ENCODE data around the gene RSAD2. TPM values are rescaled to one million over a fixed set of nuclear protein-coding genes. Genes with fewer than 3 reads are reported as not detected.

Gene RSAD2
- total RNA-seq, 1 experiment from 2014 or later, result 37.2 TPM

DNA sequence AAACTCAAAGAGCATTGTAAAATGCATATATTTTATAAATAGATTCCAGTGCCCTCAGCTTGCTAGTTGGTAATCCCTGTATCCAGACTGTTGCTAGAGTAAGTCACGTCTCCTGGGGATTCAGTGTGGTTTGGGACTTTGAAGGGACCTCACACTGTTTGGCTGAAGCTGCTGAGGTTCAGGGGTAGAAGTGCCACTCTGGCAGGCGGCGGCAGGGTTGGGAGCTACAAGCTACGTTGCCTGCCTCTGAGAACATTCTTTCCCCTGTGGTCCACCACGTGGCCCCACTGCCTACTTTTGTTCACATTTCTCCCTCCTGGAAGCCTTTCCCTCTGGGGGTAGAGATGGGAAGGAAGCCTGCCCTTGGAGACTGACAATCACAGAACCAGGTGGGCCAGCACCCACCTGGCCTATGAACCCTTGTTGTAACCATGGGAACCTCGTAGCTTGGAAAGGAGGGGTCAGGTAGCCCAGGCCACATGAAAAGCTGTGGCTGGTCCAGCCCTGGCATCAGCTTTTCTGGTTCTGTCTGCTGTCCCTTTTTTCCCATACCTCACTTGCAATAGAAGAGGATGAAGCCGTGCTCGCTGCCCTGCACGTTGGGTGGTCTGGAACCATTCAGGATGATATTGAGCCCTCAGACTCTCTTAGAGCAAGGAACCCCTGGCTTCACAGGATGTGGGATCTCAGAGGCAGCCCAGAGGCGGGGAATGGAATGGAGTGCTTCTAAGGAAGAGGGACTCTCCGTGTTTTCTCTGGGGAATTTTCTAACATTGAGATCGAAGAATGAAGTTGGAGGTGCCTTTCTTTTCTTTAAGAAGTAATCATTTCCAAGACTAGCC lies 42.5 kb downstream of the RSAD2 start:
- CTCF ChIA-PET, result interaction anchor here (1.1 to 3.8 kb wide), 2 partner anchors 111 kb away, joined by 3 to 20 read pairs; no protein-coding TSS in a partner anchor
- no peaks in the 10 kb centered on the region for H3K9me3 Mint-ChIP-seq (ENCODE audit: low read depth, unreplicated experiment)
- DNase-seq, result no peak
- intact Hi-C loops (cut with micrococcal nuclease; ENCODE audit: unreplicated experiment), result loop anchor here (5.0 kb wide), 1 partner anchor 112 kb away; no protein-coding TSS in a partner anchor
- H3K27ac Mint-ChIP-seq (ENCODE audit: unreplicated experiment), result no peak overlapping the region
- H3K4me3 Mint-ChIP-seq (ENCODE audit: low read depth, unreplicated experiment), result no peak overlapping the region
- peaks cover 18% of the 10 kb centered on the region for H3K36me3 Mint-ChIP-seq (ENCODE audit: insufficient read depth, unreplicated experiment)
- H3K4me1 Mint-ChIP-seq (ENCODE audit: low read depth, unreplicated experiment), result peaks cover 55% of the 10 kb centered on the region
- no peaks in the 10 kb centered on the region for H3K27me3 Mint-ChIP-seq (ENCODE audit: unreplicated experiment)
- TF ChIP-seq, protein P1, sequence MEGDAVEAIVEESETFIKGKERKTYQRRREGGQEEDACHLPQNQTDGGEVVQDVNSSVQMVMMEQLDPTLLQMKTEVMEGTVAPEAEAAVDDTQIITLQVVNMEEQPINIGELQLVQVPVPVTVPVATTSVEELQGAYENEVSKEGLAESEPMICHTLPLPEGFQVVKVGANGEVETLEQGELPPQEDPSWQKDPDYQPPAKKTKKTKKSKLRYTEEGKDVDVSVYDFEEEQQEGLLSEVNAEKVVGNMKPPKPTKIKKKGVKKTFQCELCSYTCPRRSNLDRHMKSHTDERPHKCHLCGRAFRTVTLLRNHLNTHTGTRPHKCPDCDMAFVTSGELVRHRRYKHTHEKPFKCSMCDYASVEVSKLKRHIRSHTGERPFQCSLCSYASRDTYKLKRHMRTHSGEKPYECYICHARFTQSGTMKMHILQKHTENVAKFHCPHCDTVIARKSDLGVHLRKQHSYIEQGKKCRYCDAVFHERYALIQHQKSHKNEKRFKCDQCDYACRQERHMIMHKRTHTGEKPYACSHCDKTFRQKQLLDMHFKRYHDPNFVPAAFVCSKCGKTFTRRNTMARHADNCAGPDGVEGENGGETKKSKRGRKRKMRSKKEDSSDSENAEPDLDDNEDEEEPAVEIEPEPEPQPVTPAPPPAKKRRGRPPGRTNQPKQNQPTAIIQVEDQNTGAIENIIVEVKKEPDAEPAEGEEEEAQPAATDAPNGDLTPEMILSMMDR (IDR thresholded peaks at IDR 0.05; ENCODE audit: unreplicated experiment), result no peak
- no TSS peak for BruUV-seq (replicated peaks)

DNA sequence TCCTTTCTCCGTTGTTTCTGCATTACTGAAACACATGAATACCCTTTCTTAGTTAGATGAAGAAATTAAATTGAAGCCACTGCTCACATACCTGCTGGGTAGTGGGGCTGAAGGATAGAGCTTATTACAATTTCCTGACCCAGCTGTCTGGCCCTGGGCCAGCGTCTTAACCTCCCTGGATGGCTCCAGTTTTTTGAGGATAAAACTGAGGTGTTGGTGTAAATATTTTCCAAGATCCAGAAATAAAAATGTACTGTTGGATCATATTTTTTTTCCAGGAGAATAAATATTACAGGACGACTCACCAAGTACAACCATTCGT lies 43.1 kb downstream of the RSAD2 start:
- no peaks in the 10 kb centered on the region for H3K27me3 Mint-ChIP-seq (ENCODE audit: unreplicated experiment)
- intact Hi-C loops (cut with micrococcal nuclease; ENCODE audit: unreplicated experiment), result loop anchor here (5.0 kb wide), 1 partner anchor 112 kb away; no protein-coding TSS in a partner anchor
- peaks cover 49% of the 10 kb centered on the region for H3K4me1 Mint-ChIP-seq (ENCODE audit: low read depth, unreplicated experiment)
- H3K36me3 Mint-ChIP-seq (ENCODE audit: insufficient read depth, unreplicated experiment), result peaks cover 18% of the 10 kb centered on the region
- DNase-seq, result no peak
- TF ChIP-seq, protein P1 (IDR thresholded peaks at IDR 0.05; ENCODE audit: unreplicated experiment), result no peak
- no peaks in the 10 kb centered on the region for H3K9me3 Mint-ChIP-seq (ENCODE audit: low read depth, unreplicated experiment)
- no TSS peak for BruUV-seq (replicated peaks)
- CTCF ChIA-PET, result interaction anchor here (3.8 kb wide), 1 partner anchor 111 kb away, joined by 20 read pairs; no protein-coding TSS in a partner anchor
- no peak overlapping the region for H3K27ac Mint-ChIP-seq (ENCODE audit: unreplicated experiment)
- H3K4me3 Mint-ChIP-seq (ENCODE audit: low read depth, unreplicated experiment), result no peak overlapping the region

GRCh38 chr2:6921321-6921922 lies 43.8 kb downstream of the RSAD2 start:
- TF ChIP-seq, protein P1 (IDR thresholded peaks at IDR 0.05; ENCODE audit: unreplicated experiment), result no peak
- H3K4me3 Mint-ChIP-seq (ENCODE audit: low read depth, unreplicated experiment), result no peak overlapping the region
- no peak for DNase-seq
- CTCF ChIA-PET, result interaction anchor here (3.8 kb wide), 1 partner anchor 110 kb away, joined by 20 read pairs; no protein-coding TSS in a partner anchor
- H3K4me1 Mint-ChIP-seq (ENCODE audit: low read depth, unreplicated experiment), result peaks cover 47% of the 10 kb centered on the region
- no peak overlapping the region for H3K27ac Mint-ChIP-seq (ENCODE audit: unreplicated experiment)
- intact Hi-C loops (cut with micrococcal nuclease; ENCODE audit: unreplicated experiment), result loop anchor here (5.0 kb wide), 1 partner anchor 111 kb away; no protein-coding TSS in a partner anchor
- no peaks in the 10 kb centered on the region for H3K9me3 Mint-ChIP-seq (ENCODE audit: low read depth, unreplicated experiment)
- peaks cover 18% of the 10 kb centered on the region for H3K36me3 Mint-ChIP-seq (ENCODE audit: insufficient read depth, unreplicated experiment)
- BruUV-seq (replicated peaks), result no TSS peak
- H3K27me3 Mint-ChIP-seq (ENCODE audit: unreplicated experiment), result no peaks in the 10 kb centered on the region

- CTCF ChIA-PET, result interaction anchor here (0.6 to 3.8 kb wide), 3 partner anchors 29 to 112 kb away, joined by 3 to 20 read pairs (median 3); no protein-coding TSS in a partner anchor
- intact Hi-C loops (cut with micrococcal nuclease; ENCODE audit: unreplicated experiment), result loop anchor here (5.0 kb wide), 1 partner anchor 110 kb away; no protein-coding TSS in a partner anchor
Measured at GRCh38 chr2:6922201-6922656, 44.7 kb downstream of the RSAD2 start.

More at GRCh38 chr2:6922201-6922656, 44.7 kb downstream of the RSAD2 start:
- TF ChIP-seq, protein P1 (IDR thresholded peaks at IDR 0.05; ENCODE audit: unreplicated experiment), result peak; percentile 40
- H3K27me3 Mint-ChIP-seq (ENCODE audit: unreplicated experiment), result no peaks in the 10 kb centered on the region
- no peaks in the 10 kb centered on the region for H3K9me3 Mint-ChIP-seq (ENCODE audit: low read depth, unreplicated experiment)
- no peak overlapping the region for H3K4me3 Mint-ChIP-seq (ENCODE audit: low read depth, unreplicated experiment)
- no TSS peak for BruUV-seq (replicated peaks)
- H3K36me3 Mint-ChIP-seq (ENCODE audit: insufficient read depth, unreplicated experiment), result peaks cover 15% of the 10 kb centered on the region
- peak; percentile 62 for DNase-seq
- no peak overlapping the region for H3K27ac Mint-ChIP-seq (ENCODE audit: unreplicated experiment)
- H3K4me1 Mint-ChIP-seq (ENCODE audit: low read depth, unreplicated experiment), result peaks cover 47% of the 10 kb centered on the region
